Subcutaneous adipose tissue (tissue), 4 donors: ENCODE data around the gene TREX2. TPM values are rescaled to one million over a fixed set of nuclear protein-coding genes. Genes with fewer than 3 reads are reported as not detected.

Experiments
- total RNA-seq, 4 donors: library from RNA; depleted of rRNA; stranded (reverse); fragments of >200 nt; gene quantifications; one replicate each; pipeline ENCODE4 v1.1.0, GENCODE V29; 2016
- TF ChIP-seq, protein P1 (sequence below): fragments of 450-650 bp; IDR thresholded peaks from one replicate; pipeline ENCODE4 v1.5.1; 2016; ENCODE audit warnings: low read depth, mild to moderate bottlenecking, control low read depth, antibody characterized with exemption, moderate library complexity

The TREX2 gene
- total RNA-seq, 4 donors from 2014 or later: 1.1 to 2.8 (median 2.4) TPM; not detected in 1

DNA sequence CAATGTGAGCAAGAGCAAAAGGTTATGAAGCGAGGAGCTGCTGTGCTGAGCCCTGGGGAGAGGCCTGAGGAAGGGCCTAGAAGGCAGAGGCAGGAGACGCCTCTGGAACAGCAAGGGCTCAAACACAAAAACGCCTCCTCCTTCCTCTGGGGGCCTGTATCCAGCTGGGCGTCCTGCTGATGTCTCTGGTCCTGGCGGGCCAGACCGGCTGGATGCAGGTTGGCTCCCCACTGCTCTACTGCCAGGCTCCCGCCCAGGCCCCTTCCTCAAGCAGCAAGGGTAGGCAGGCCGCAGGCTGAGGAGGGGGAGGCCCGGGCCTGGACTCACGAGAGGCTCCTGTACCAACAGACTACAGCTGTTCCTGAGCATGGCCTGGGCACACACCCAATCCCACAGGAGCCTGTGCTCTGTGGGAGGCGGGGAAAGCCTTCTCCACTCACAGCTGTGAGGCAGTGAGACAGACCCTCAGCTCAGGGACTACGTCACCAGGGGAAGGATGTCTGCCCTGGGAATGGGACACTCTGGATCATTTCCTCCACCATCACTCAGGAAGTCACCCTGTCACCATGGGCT is 22.2 kb upstream of the TREX2 start:
- TF ChIP-seq, protein P1, sequence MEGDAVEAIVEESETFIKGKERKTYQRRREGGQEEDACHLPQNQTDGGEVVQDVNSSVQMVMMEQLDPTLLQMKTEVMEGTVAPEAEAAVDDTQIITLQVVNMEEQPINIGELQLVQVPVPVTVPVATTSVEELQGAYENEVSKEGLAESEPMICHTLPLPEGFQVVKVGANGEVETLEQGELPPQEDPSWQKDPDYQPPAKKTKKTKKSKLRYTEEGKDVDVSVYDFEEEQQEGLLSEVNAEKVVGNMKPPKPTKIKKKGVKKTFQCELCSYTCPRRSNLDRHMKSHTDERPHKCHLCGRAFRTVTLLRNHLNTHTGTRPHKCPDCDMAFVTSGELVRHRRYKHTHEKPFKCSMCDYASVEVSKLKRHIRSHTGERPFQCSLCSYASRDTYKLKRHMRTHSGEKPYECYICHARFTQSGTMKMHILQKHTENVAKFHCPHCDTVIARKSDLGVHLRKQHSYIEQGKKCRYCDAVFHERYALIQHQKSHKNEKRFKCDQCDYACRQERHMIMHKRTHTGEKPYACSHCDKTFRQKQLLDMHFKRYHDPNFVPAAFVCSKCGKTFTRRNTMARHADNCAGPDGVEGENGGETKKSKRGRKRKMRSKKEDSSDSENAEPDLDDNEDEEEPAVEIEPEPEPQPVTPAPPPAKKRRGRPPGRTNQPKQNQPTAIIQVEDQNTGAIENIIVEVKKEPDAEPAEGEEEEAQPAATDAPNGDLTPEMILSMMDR: no peak

DNA sequence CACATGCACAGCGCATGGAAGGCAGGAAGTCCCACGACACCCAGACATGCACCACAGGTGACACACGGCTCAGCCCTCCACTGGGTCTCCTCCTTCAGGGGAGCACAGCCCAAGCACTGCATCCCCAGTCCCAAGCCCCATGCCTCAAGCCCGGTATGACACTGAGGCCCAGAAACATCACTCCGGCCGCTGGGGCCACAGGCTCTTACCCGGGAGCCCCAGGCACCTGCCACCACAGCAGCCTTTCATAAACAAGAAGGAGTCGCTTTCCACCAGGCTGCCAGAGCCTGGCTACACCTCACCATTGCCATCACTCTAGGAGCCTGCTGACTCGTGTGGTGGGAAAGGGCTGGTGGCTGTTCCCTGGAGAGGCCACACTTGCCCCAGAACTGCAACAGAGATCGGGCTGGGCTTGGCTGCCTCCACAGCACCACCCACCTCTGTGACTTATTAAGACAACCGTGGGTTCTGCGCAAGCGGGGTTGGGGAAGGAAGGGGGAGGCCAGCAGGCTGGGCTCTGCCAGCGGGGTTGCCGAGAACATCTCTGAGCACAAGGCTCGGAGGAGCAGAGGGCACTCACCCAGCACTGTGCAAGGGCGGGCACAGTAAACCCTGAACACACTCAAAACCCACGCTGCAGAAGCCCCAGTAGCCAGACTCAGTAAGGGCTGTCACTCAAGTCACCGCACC is 20.0 kb upstream of the TREX2 start:
- TF ChIP-seq, protein P1: no peak

DNA sequence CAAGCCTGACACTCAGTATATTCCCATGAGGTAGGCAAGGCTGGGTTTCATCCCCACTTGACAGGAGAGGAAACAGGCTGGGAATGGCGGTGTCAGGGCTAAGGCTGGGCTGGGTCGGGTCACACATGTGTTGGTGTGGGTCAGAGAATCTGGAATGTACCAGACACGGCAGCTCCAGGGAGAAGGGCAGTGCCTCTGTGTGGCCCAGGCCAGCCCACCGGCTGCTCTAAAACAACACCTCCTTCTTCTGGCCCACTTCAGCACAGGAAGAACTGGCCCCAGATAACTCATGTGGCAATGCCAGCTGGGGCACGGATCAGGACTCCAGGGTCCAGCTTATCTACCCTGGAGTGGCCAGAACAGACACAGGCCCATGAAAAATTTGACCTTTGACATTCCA is 18.3 kb upstream of the TREX2 start:
- TF ChIP-seq, protein P1: no peak

DNA sequence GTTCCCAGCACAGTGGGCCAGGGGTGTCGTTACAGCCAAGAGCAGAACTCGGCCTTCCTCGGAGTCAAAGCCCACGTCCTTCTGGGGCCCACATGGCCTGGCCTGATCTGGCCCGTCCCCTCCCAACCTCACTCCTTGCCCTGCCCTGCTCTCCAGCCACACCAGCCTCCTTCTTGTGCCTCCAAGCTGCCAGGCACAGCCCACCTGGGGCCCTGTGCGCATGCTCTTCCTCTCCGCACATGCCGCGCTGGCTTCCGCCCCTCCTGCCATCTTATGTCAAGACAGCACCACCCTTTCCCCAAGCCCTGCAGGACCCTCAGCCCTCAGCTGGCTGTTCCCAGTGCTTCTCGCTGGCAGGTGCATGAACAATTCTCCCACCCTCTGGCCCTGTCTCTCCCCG is 17.7 kb upstream of the TREX2 start:
- TF ChIP-seq, protein P1: no peak

DNA sequence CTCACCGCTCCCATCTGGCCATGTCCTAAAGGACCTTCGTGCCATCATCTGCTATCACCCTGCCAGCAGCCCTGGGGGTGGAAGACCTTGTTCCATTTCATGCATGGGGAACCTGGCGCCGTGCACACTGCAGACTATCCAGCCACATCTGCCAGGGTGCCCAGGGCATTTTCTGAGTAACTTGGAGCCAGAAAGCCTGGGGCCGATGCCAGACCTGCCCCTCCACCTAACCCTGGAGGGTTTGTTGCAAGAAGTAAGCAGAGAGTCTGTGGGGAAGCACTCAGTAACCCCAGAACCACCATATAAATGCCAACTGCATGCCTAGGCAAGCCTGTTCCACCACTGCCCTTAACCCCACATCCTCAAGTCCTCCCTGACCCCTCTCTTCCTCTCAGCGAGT is 17.2 kb upstream of the TREX2 start:
- TF ChIP-seq, protein P1: no peak

DNA sequence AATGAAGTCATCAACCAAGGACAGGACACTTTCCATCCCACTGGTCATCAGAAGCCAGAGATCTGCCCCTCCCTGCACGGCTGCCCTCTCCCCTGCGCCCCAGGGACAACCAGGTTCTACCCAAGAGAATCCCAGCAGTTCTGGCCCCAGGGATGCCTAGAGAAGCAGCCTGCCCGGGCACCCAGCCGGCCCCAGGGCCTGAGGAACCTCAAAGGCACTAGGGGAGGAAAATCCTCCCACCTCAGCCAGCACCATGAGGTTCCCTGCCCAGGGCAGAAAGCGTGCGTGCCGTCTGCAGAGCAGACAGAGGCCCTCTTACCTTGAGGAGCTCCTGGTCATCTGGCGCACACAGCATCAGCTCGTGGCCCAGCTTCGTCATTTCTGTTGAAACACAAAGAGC is 16.4 kb upstream of the TREX2 start:
- TF ChIP-seq, protein P1: no peak

DNA sequence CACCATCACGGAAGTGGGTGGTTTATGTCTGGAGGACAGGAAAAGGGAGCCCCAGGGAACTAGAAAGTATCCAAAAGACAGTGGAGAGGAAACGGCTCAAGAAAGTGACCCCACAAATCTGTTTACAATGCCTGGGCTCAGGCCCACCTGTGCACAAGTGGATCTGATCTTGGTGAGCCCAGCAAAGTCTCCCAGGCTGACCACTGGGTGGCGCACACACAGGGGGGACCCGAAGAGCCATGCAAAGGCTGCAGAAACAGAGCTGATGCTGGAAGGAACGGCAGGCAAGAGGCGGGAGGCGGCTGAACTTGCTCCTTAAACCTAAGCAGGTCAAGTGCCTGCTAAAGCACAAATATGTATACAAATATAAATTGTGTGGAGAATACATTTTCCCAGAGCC is 15.0 kb upstream of the TREX2 start:
- TF ChIP-seq, protein P1: no peak
